A673 (cell line): ENCODE measurements around the gene BLOC1S4. TPM values are rescaled to one million over a fixed set of nuclear protein-coding genes. Genes with fewer than 3 reads are reported as not detected.
"Not testable (repeated sequence)": the region's sequence is repeated elsewhere in the genome, so short reads cannot be mapped to it uniquely, and the experiment has no call there.

Experiments
- BruUV-seq: library from RNA; stranded (reverse); fragments of 400-500 nt; replicated peaks from 2 replicates; lab custom pipeline; 2021; lab: Mats Ljungman, UMichigan
- CTCF ChIA-PET: fragments of 300-600 bp; sonication (Branson Sonifier 250); formaldehyde crosslinking; loops from one replicate; lab custom pipeline; 2022; ENCODE audit warnings: antibody characterized with exemption; lab: Charles Lee
- POLR2A ChIA-PET: fragments of 300-600 bp; sonication (Branson Sonifier 250); formaldehyde crosslinking; loops from one replicate; lab custom pipeline; 2022; ENCODE audit warnings: antibody characterized with exemption; ENCODE audit not compliant: low non-redundant PET; lab: Charles Lee
- DNase-seq: peaks from one replicate; pipeline ENCODE4 v3.0.0-alpha.2; 2015; ENCODE audit warnings: low spot score
- H3K27ac ChIP-seq: fragments of 200-600 bp; sonication (generic); 2 replicates; pipeline ENCODE4 v1.5.1; 2016; ENCODE audit warnings: mixed run types, low read depth, mild to moderate bottlenecking, mixed read lengths, antibody characterized with exemption, low read length; ENCODE audit not compliant: poor library complexity, severe bottlenecking
- H3K27me3 ChIP-seq: fragments of 200-600 bp; sonication (generic); replicated peaks from 2 replicates; pipeline ENCODE4 v1.6.1; 2017; ENCODE audit warnings: mixed run types, low read depth, mild to moderate bottlenecking, mixed read lengths, antibody characterized with exemption, low read length; ENCODE audit not compliant: insufficient read depth, poor library complexity
- H3K36me3 ChIP-seq: fragments of 200-600 bp; sonication (generic); 2 replicates; pipeline ENCODE4 v1.6.1; 2016; ENCODE audit warnings: mixed run types, mild to moderate bottlenecking, mixed read lengths, antibody characterized with exemption, low read length; ENCODE audit not compliant: insufficient read depth, poor library complexity, severe bottlenecking
- H3K4me1 ChIP-seq: fragments of 200-600 bp; sonication (generic); 2 replicates; pipeline ENCODE4 v1.6.1; 2017; ENCODE audit warnings: mixed run types, mild to moderate bottlenecking, mixed read lengths, antibody characterized with exemption, low read length; ENCODE audit not compliant: insufficient read depth, poor library complexity, severe bottlenecking
- H3K4me3 ChIP-seq: fragments of 200-600 bp; sonication (generic); 2 replicates; pipeline ENCODE4 v1.5.1; 2016; ENCODE audit warnings: low read depth, mixed run types, mild to moderate bottlenecking, mixed read lengths, low read length; ENCODE audit not compliant: poor library complexity, severe bottlenecking
- H3K9me3 ChIP-seq: fragments of 200-600 bp; sonication (generic); 2 replicates; pipeline ENCODE4 v1.6.1; 2016; ENCODE audit warnings: mixed run types, low read depth, mild to moderate bottlenecking, mixed read lengths, antibody characterized with exemption, low read length; ENCODE audit not compliant: poor library complexity, severe bottlenecking
- CTCF ChIP-seq: fragments of 300-800, 200-600 bp; sonication (generic); conservative IDR thresholded peaks from 2 replicates; pipeline ENCODE4 v1.5.1; 2017; ENCODE audit warnings: low read depth, mild to moderate bottlenecking, antibody characterized with exemption, low read length, moderate library complexity, mixed read lengths
- EZH2 ChIP-seq: fragments of 200-600 bp; sonication (generic); IDR thresholded peaks from 2 replicates; pipeline ENCODE4 v1.6.1; 2017; ENCODE audit warnings: borderline replicate concordance, low read depth, mild to moderate bottlenecking, mixed read lengths, antibody characterized with exemption, low read length; ENCODE audit not compliant: poor library complexity, severe bottlenecking
- intact Hi-C: fragments of 100-400 bp; cut with micrococcal nuclease; formaldehyde crosslinking; loops from one replicate; pipeline ENCODE4 v1.10.0; 2022; ENCODE audit not compliant: unreplicated experiment
- total RNA-seq: library from RNA; stranded (reverse); gene quantifications from 2 replicates; pipeline ENCODE4 v1.2.3, GENCODE V29; 2021

The BLOC1S4 gene
- total RNA-seq, 1 experiment from 2014 or later: 12.3 TPM

- ChIA-PET POLR2A (no interaction called here), CTCF (no interaction called here)
- BruUV-seq: no TSS peak
- no peaks in the 10 kb centered on the region for H3K4me1 ChIP-seq
- no peak overlapping the region for H3K4me3 ChIP-seq
- TF ChIP-seq EZH2 (no peak), CTCF (no peak)
- no peak overlapping the region for H3K27ac ChIP-seq
- no peaks in the 10 kb centered on the region for H3K9me3 ChIP-seq
- intact Hi-C loops: no loop called here
- DNase-seq: no peak
- H3K27me3 ChIP-seq: no peaks in the 10 kb centered on the region
- no peaks in the 10 kb centered on the region for H3K36me3 ChIP-seq
Measured at GRCh38 chr4:6755088-6755753, 39.2 kb downstream of the BLOC1S4 start.

DNA sequence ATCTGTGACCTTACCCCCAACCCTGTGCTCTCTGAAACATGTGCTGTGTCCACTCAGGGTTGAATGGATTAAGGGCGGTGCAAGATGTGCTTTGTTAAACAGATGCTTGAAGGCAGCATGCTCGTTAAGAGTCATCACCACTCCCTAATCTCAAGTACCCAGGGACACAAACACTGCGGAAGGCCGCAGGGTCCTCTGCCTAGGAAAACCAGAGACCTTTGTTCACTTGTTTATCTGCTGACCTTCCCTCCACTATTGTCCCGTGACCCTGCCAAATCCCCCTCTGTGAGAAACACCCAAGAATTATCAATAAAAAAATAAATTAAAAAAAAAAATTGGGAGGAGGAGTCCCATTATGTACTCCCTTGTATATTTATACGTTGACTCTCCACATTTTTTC, 40.4 kb downstream of the BLOC1S4 start:
- intact Hi-C loops, H3K4me3 ChIP-seq, H3K36me3 ChIP-seq, H3K27ac ChIP-seq, H3K9me3 ChIP-seq, POLR2A ChIA-PET, BruUV-seq, H3K4me1 ChIP-seq, DNase-seq, H3K27me3 ChIP-seq, CTCF ChIA-PET: not testable (repeated sequence)

- Histone ChIP-seq H3K27me3 (no peaks in the 10 kb centered on the region), H3K27ac (no peak overlapping the region), H3K4me1 (no peaks in the 10 kb centered on the region), H3K4me3 (no peak overlapping the region), H3K9me3 (no peaks in the 10 kb centered on the region), H3K36me3 (no peaks in the 10 kb centered on the region)
- CTCF ChIA-PET: no interaction called here
- no TSS peak for BruUV-seq
- POLR2A ChIA-PET: no interaction called here
- no peak for TF ChIP-seq EZH2
- TF ChIP-seq CTCF: no peak
- intact Hi-C loops: no loop called here
- no peak for DNase-seq
Measured at GRCh38 chr4:6758728-6759127, 42.8 kb downstream of the BLOC1S4 start.

DNA sequence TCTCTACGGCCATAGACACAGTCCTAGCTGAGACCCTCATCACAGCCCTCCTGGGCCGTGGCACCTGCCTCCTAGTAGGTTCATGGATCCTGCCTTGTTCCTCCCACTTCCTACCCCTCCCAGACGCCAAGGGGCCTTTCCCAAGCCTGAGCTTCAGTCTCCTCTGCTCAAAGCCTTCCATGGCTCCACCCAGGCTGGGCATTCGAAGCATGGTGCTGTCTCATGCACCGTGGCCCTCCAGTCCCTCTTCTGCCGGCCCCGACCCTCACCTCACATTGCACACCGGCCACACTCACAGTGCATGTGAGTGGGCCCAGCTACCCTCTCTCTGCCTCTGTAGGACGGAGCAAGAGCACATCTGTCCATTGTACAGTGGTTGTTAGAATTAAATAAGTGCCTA, 44.9 kb downstream of the BLOC1S4 start:
- POLR2A ChIA-PET: no interaction called here
- intact Hi-C loops: no loop called here

More for the DNA sequence above, 44.9 kb downstream of the BLOC1S4 start:
- Histone ChIP-seq H3K4me3 (no peak overlapping the region), H3K4me1 (no peaks in the 10 kb centered on the region), H3K9me3 (no peaks in the 10 kb centered on the region), H3K27ac (no peak overlapping the region), H3K36me3 (no peaks in the 10 kb centered on the region), H3K27me3 (no peaks in the 10 kb centered on the region)
- no peak for DNase-seq
- no TSS peak for BruUV-seq
- CTCF ChIA-PET: no interaction called here
- TF ChIP-seq CTCF: no peak
- no peak for TF ChIP-seq EZH2
